HepG2 (cell line): ENCODE results near the gene COMMD7. TPM values are rescaled to one million over a fixed set of nuclear protein-coding genes. Genes with fewer than 3 reads are reported as not detected.

Experiments used
- ATAC-seq: fragments of 200-7000 bp; cut with Tn5 transposase; 3 replicates; pipeline ENCODE4 v1.9.1; 2020; ENCODE audit warnings: mild to moderate bottlenecking, moderate library complexity
- BruUV-seq: library from RNA; stranded (reverse); fragments of 400-500 nt; replicated peaks from 2 replicates; lab custom pipeline; 2021; lab: Mats Ljungman, UMichigan
- CTCF ChIA-PET: fragments of 300-600 bp; formaldehyde crosslinking; extraction: SDS; loops from one replicate; lab custom pipeline; 2021; ENCODE audit warnings: low total read pairs, inconsistent platforms, low intra/inter-chr PET ratio; lab: Yijun Ruan, JAX
- POLR2A ChIA-PET: fragments of 350-600 bp; sonication (Branson Sonifier 250); formaldehyde crosslinking; loops from one replicate; lab custom pipeline; 2020; ENCODE audit warnings: antibody characterized with exemption, inconsistent platforms; lab: Yijun Ruan, JAX
- DNase-seq: peaks from one replicate; pipeline ENCODE4 v3.0.0-alpha.2; 2015; ENCODE audit warnings: low spot score
- FAIRE-seq: peaks from 3 replicates; lab custom pipeline; 2011; peaks lifted over from hg19 to GRCh38; lab: Jason Lieb, UNC
- H2AFZ ChIP-seq: one replicate; pipeline ENCODE4 v1.6.1; 2011; ENCODE audit warnings: low read length, inconsistent platforms
- H3K27ac ChIP-seq: fragments of 300-600 bp; 3 replicates; pipeline ENCODE4 v1.8.0; 2011; ENCODE audit warnings: mixed run types, mild to moderate bottlenecking, mixed read lengths, low read length, inconsistent platforms; ENCODE audit not compliant: insufficient read depth; ENCODE audit errors: extremely low read length
- H3K27me3 ChIP-seq, 2 experiments: fragments of 200-600 bp in 1 of 2; 2 replicates in 1 of 2; 3 replicates in 1 of 2; pipeline versions ENCODE4 v1.6.0 to v1.8.0; 2011; ENCODE audit warnings: low read length in 2 of 2, mild to moderate bottlenecking in 2 of 2, moderate library complexity in 2 of 2, inconsistent platforms in 1 of 2; ENCODE audit not compliant: insufficient read depth in 2 of 2, control insufficient read depth in 1 of 2
- H3K36me3 ChIP-seq, 2 experiments: fragments of 200-600 bp in 1 of 2; replicated peaks in 1 of 2; 2 replicates in 1 of 2; 3 replicates in 1 of 2; pipeline versions ENCODE4 v1.5.1 to v1.8.0; 2011; ENCODE audit warnings: low read length in 2 of 2, inconsistent platforms in 1 of 2; ENCODE audit not compliant: insufficient read depth in 2 of 2, control insufficient read depth in 1 of 2
- H3K4me1 ChIP-seq: 2 replicates; pipeline ENCODE4 v1.5.1; 2012; ENCODE audit warnings: low read length, inconsistent platforms; ENCODE audit not compliant: insufficient read depth
- H3K4me2 ChIP-seq: 2 replicates; pipeline ENCODE4 v1.6.0; 2011; ENCODE audit warnings: low read depth, low read length, inconsistent platforms
- H3K4me3 ChIP-seq, 3 experiments: fragments of 200-600 bp in 1 of 3; sonication (generic), shearing (Covaris generic) in 1 of 3; replicated peaks in 1 of 3; 2 replicates each; pipeline ENCODE4 v1.5.1; 2011 to 2016; ENCODE audit warnings: low read length in 3 of 3, inconsistent platforms in 2 of 3, low read depth in 2 of 3, mild to moderate bottlenecking in 2 of 3, control low read depth in 1 of 3, mixed read lengths in 1 of 3; ENCODE audit not compliant: insufficient read depth in 1 of 3
- H3K79me2 ChIP-seq: one replicate; pipeline ENCODE4 v1.6.1; 2011; ENCODE audit warnings: low read length, inconsistent platforms; ENCODE audit not compliant: insufficient read depth
- H3K9ac ChIP-seq: 2 replicates; pipeline ENCODE4 v1.6.0; 2011; ENCODE audit warnings: mild to moderate bottlenecking, low read depth, low read length, inconsistent platforms; ENCODE audit not compliant: insufficient read depth
- H3K9me3 ChIP-seq: 2 replicates; pipeline ENCODE4 v1.5.1; 2012; ENCODE audit warnings: mild to moderate bottlenecking, low read length
- H4K20me1 ChIP-seq: 2 replicates; pipeline ENCODE4 v1.6.0; 2011; ENCODE audit warnings: inconsistent platforms, mild to moderate bottlenecking, low read length, moderate library complexity; ENCODE audit not compliant: insufficient read depth
- HMGA1 ChIP-seq: sonication (generic); formaldehyde crosslinking; conservative IDR thresholded peaks from 2 replicates; pipeline ENCODE4 v1.4.0; 2020; ENCODE audit warnings: missing genetic modification reagents
- IKZF4 ChIP-seq: sonication (generic); formaldehyde crosslinking; IDR thresholded peaks from 2 replicates; pipeline ENCODE4 v1.5.1; 2020; ENCODE audit warnings: borderline replicate concordance, mild to moderate bottlenecking, low read depth, missing genetic modification reagents; ENCODE audit errors: not compliant biosample characterization
- MEIS2 ChIP-seq: sonication (generic); formaldehyde crosslinking; IDR thresholded peaks from 2 replicates; pipeline ENCODE4 v1.9.0; 2021; ENCODE audit warnings: mild to moderate bottlenecking, missing genetic modification reagents
- RERE ChIP-seq: IDR thresholded peaks from 2 replicates; pipeline ENCODE4 v1.6.1; 2016; ENCODE audit warnings: low read depth, missing genetic modification reagents, missing compliant biosample characterization
- SKI ChIP-seq: fragments of 450-650 bp; IDR thresholded peaks from one replicate; pipeline ENCODE4 v1.6.1; 2018; ENCODE audit warnings: mild to moderate bottlenecking; ENCODE audit not compliant: partially characterized antibody
- SMAD3 ChIP-seq: sonication (generic); formaldehyde crosslinking; IDR thresholded peaks from 2 replicates; pipeline ENCODE4 v1.4.0; 2020; ENCODE audit warnings: missing genetic modification reagents
- ZBTB34 ChIP-seq: sonication (generic); formaldehyde crosslinking; IDR thresholded peaks from 2 replicates; pipeline ENCODE4 v1.8.0; 2022; ENCODE audit warnings: mild to moderate bottlenecking, missing genetic modification reagents
- ZNF382 ChIP-seq: sonication (generic); formaldehyde crosslinking; IDR thresholded peaks from 2 replicates; pipeline ENCODE4 v1.5.0; 2020; ENCODE audit warnings: missing genetic modification reagents, mild to moderate bottlenecking, borderline replicate concordance
- ZNF556 ChIP-seq: sonication (generic); formaldehyde crosslinking; IDR thresholded peaks from 2 replicates; pipeline ENCODE4 v1.4.0; 2020; ENCODE audit warnings: mild to moderate bottlenecking, missing genetic modification reagents, borderline replicate concordance
- ZNF710 ChIP-seq: sonication (generic); formaldehyde crosslinking; IDR thresholded peaks from 2 replicates; pipeline ENCODE4 v1.5.0; 2020; ENCODE audit warnings: mild to moderate bottlenecking, missing genetic modification reagents, borderline replicate concordance
- ZNF816 ChIP-seq: sonication (generic); formaldehyde crosslinking; IDR thresholded peaks from 2 replicates; pipeline ENCODE4 v1.8.0; 2022; ENCODE audit warnings: missing genetic modification reagents, mild to moderate bottlenecking, borderline replicate concordance
- WGBS: methylation state at CpG from one replicate; pipeline ENCODE4 v1.1.6; 2017; ENCODE audit warnings: low lambda C conversion rate; 5-methylcytosine and 5-hydroxymethylcytosine counted together
- in situ Hi-C: cut with HindIII; loops from 2 replicates; pipeline ENCODE4 v1.10.0; 2017; ENCODE audit warnings: low pct_unique_long_range_greater_than_20kb; ENCODE audit not compliant: extremely low pct_ligation_motif_present
- intact Hi-C: fragments of 100-400 bp; cut with micrococcal nuclease; formaldehyde crosslinking; loops from one replicate; pipeline ENCODE4 v1.10.0; 2022; ENCODE audit not compliant: unreplicated experiment
- polyA plus RNA-seq, 8 experiments: library from polyadenylated mRNA; depleted of rRNA in 3 of 8; stranded (reverse) in 7 of 8; unstranded in 1 of 8; fragments of >200 nt; fragmentation: Illumina TruSeq in 4 of 8; extraction: Trizol in 4 of 8; gene quantifications; 2 replicates each; pipeline versions ENCODE4 v1.2.1 to v1.2.3, GENCODE V29; 2011 to 2016; ENCODE audit warnings: low read depth in 4 of 8, missing spikeins in 1 of 8, mixed read lengths in 1 of 8; ENCODE audit not compliant: insufficient read depth in 1 of 8
- total RNA-seq, 5 experiments: library from RNA; depleted of rRNA; stranded (reverse); fragments of >200 nt; fragmentation: Illumina TruSeq; extraction: Trizol; gene quantifications; 2 replicates each; pipeline ENCODE4 v1.2.3, GENCODE V29; 2016; ENCODE audit warnings: low read depth in 1 of 5

COMMD7 gene
- total and polyA plus RNA-seq, 2 of the 13 experiments (the other 11 are each of a cell fraction or from before 2014, with no cell fraction given) = 42.1 to 53.3 TPM

GRCh38 chr20:32761417-32761830 lies 18.2 kb upstream of the COMMD7 start (continued):
- TF ChIP-seq IKZF4 (CRISPR knock-in tag) (no peak), SKI (no peak), RERE (CRISPR knock-in tag) (no peak)
- TF ChIP-seq, all 625 proteins: peak for 15

GRCh38 chr20:32756156-32756555 lies 12.9 kb upstream of the COMMD7 start:
- H3K9ac ChIP-seq = no peak overlapping the region
- POLR2A ChIA-PET = no interaction called here
- no peaks in the 10 kb centered on the region for H3K79me2 ChIP-seq
- H2AFZ ChIP-seq = no peak overlapping the region
- WGBS = 19% methylated on average over 5 of the region's 5 CpGs
- CTCF ChIA-PET = no interaction called here
- in situ Hi-C loops (loop anchor here (25.0 kb wide), 1 partner anchor 244 kb away; no protein-coding TSS in a partner anchor), intact Hi-C loops (no loop called here)
- ATAC-seq = no peak
- no peak overlapping the region for H3K4me2 ChIP-seq
- FAIRE-seq = no peak
- no peak for DNase-seq
- H3K9me3 ChIP-seq = no peaks in the 10 kb centered on the region
- H3K4me1 ChIP-seq = peaks cover 33% of the 10 kb centered on the region
- no TSS peak for BruUV-seq
- no peaks in the 10 kb centered on the region for H4K20me1 ChIP-seq
- TF ChIP-seq ZNF816 (CRISPR knock-in tag) (no peak), MEIS2 (CRISPR knock-in tag) (no peak), ZNF382 (CRISPR knock-in tag) (no peak), HMGA1 (CRISPR knock-in tag) (no peak), ZNF556 (CRISPR knock-in tag) (no peak), SMAD3 (CRISPR knock-in tag) (no peak), ZNF710 (CRISPR knock-in tag) (no peak), ZBTB34 (CRISPR knock-in tag) (no peak)
- H3K27ac ChIP-seq = no peak overlapping the region
- H3K4me3 ChIP-seq = no peak overlapping the region
- 0 out of 5 replicates have a peak, but pooled peaks cover 0 to 4% of the 10 kb centered on the region in 2 experiments for H3K27me3 ChIP-seq
- H3K36me3 ChIP-seq = no peaks in the 10 kb centered on the region
